Right atrium auricular region (tissue), 2 donors: ENCODE measurements around the gene PAXX. TPM values are rescaled to one million over a fixed set of nuclear protein-coding genes. Genes with fewer than 3 reads are reported as not detected.
A peak's percentile ranks its signal among the peaks of the same experiment; 100 is the strongest.

Source experiments
- DNase-seq: peaks from one replicate; pipeline ENCODE4 v3.0.0-alpha.2; 2019; ENCODE audit warnings: low spot score
- H3K27ac ChIP-seq, 2 donors: fragments of 200-600 bp; sonication (generic); 1 replicate in 1 of 2; 2 replicates in 1 of 2; pipeline ENCODE4 v1.5.1; 2016 to 2019
- H3K27me3 ChIP-seq, 2 donors: fragments of 200-600 bp; sonication (generic); one replicate each; pipeline versions ENCODE4 v1.5.1 to v1.6.0; 2017 to 2019
- H3K36me3 ChIP-seq: fragments of 200-600 bp; sonication (generic); one replicate; pipeline ENCODE4 v1.5.1; 2016
- H3K4me1 ChIP-seq, 2 donors: fragments of 200-600 bp; sonication (generic); one replicate each; pipeline versions ENCODE4 v1.5.1 to v1.6.0; 2017 to 2019
- H3K4me3 ChIP-seq, 2 donors: fragments of 200-600 bp; sonication (generic); 1 replicate in 1 of 2; 2 replicates in 1 of 2; pipeline ENCODE4 v1.5.1; 2017 to 2019; ENCODE audit warnings: mild to moderate bottlenecking in 1 of 2, moderate library complexity in 1 of 2
- H3K9me3 ChIP-seq, 2 donors: fragments of 200-600 bp; sonication (generic); one replicate each; pipeline ENCODE4 v1.5.1; 2019
- total RNA-seq, 2 donors: library from RNA; depleted of rRNA; stranded (reverse); fragments of >200 nt; gene quantifications; one replicate each; pipeline ENCODE4 v1.1.0, GENCODE V29; 2016
- TF ChIP-seq, protein P1 (sequence below), 2 donors: fragments of 200-600 bp; sonication (generic); IDR thresholded peaks; one replicate each; pipeline ENCODE4 v1.5.1; 2019; ENCODE audit warnings: antibody characterized with exemption in 2 of 2

The PAXX gene
- total RNA-seq, 2 donors from 2014 or later, result 27.4 to 37.5 TPM

- Histone ChIP-seq H3K36me3 (no peaks in the 10 kb centered on the region), H3K27me3 (no peaks in the 10 kb centered on the region), H3K4me1 (peaks cover 0 to 55% of the 10 kb centered on the region in 2 donors), H3K27ac (no peak overlapping the region), H3K4me3 (peak overlapping the region in 1 of 2 donors; percentile 33), H3K9me3 (no peaks in the 10 kb centered on the region)
- TF ChIP-seq, protein P1, sequence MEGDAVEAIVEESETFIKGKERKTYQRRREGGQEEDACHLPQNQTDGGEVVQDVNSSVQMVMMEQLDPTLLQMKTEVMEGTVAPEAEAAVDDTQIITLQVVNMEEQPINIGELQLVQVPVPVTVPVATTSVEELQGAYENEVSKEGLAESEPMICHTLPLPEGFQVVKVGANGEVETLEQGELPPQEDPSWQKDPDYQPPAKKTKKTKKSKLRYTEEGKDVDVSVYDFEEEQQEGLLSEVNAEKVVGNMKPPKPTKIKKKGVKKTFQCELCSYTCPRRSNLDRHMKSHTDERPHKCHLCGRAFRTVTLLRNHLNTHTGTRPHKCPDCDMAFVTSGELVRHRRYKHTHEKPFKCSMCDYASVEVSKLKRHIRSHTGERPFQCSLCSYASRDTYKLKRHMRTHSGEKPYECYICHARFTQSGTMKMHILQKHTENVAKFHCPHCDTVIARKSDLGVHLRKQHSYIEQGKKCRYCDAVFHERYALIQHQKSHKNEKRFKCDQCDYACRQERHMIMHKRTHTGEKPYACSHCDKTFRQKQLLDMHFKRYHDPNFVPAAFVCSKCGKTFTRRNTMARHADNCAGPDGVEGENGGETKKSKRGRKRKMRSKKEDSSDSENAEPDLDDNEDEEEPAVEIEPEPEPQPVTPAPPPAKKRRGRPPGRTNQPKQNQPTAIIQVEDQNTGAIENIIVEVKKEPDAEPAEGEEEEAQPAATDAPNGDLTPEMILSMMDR (IDR thresholded peaks at IDR 0.05), result no peak
- DNase-seq, result no peak
Observed at GRCh38 chr9:136994180-136994887, 2.1 kb downstream of the PAXX start.

- no peak overlapping the region for H3K27ac ChIP-seq
- H3K4me1 ChIP-seq, result peaks cover 0 to 55% of the 10 kb centered on the region in 2 donors
- no peaks in the 10 kb centered on the region for H3K36me3 ChIP-seq
- no peak for DNase-seq
- no peaks in the 10 kb centered on the region for H3K27me3 ChIP-seq
- peak overlapping the region in 1 of 2 donors; percentile 33 for H3K4me3 ChIP-seq
- TF ChIP-seq, protein P1 (IDR thresholded peaks at IDR 0.05), result no peak
- no peaks in the 10 kb centered on the region for H3K9me3 ChIP-seq
Observed at GRCh38 chr9:136994888-136995230, 2.6 kb downstream of the PAXX start.

DNA sequence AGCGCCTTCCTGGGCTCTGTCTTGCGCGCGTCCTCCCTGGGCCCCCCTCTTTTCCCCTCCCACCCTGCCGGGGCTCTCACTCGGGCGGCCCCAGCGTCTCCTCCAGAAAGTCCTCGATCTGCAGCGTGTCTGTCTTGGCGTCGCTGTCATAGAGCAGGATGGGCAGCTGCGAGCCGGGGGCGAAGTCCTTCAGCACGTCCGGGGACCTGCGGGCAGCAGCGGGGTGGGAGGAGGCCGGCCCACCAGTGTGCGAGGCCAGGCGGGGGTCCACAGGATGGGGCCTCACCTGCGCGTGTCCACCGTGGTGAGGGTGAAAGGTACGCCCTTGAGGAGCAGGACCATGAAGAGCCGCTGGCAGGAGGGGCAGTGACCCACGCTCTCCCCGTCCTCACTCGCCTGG lies 3.1 kb downstream of the PAXX start:
- H3K27me3 ChIP-seq, result no peaks in the 10 kb centered on the region
- H3K36me3 ChIP-seq, result no peaks in the 10 kb centered on the region
- no peak for DNase-seq
- peaks cover 0 to 55% of the 10 kb centered on the region in 2 donors for H3K4me1 ChIP-seq
- peak overlapping the region in 1 of 2 donors; percentile 33 for H3K4me3 ChIP-seq
- TF ChIP-seq, protein P1 (IDR thresholded peaks at IDR 0.05), result no peak
- H3K27ac ChIP-seq, result no peak overlapping the region
- H3K9me3 ChIP-seq, result no peaks in the 10 kb centered on the region

DNA sequence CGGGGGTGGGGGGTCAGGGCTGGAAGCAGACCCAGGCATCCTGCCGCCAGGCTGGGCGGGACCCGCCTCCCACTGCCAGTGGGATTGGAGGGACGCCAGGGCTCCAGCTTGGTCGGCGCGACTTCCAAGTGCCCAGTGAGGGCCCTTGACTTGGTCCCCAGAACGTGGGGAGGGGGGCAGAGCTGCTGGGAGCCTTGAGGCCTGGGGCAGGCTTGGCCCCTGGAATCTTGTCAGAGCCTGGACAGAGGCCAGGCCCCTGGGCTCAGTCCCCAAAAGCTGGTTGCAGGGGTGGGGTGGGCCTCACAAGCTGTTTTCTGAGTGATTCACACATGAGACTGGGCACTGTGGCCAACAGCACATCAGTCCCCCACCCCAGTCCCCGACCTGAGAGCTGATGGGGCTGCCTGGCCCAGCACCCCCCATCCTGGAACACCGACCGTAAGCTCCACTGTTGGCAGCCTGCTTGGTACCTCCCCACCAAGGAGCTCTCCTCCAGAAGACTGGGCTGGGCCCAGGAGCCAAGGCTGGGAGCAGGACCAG lies 3.6 kb downstream of the PAXX start:
- TF ChIP-seq, protein P1 (IDR thresholded peaks at IDR 0.05), result no peak
- Histone ChIP-seq H3K4me1 (peaks cover 0 to 55% of the 10 kb centered on the region in 2 donors), H3K9me3 (no peaks in the 10 kb centered on the region), H3K4me3 (peak overlapping the region in 1 of 2 donors; percentile 33), H3K36me3 (no peaks in the 10 kb centered on the region), H3K27ac (peak overlapping the region in 1 of 2 donors; percentile 14), H3K27me3 (no peaks in the 10 kb centered on the region)
- no peak for DNase-seq

GRCh38 chr9:136996361-136997292 lies 4.4 kb downstream of the PAXX start, which contains the start of gene CLIC3:
Gene CLIC3 (minus strand): TSS chr9:136996568. CDS start chr9:136996543, 25 bp downstream.
- Histone ChIP-seq H3K36me3 (no peaks in the 10 kb centered on the region), H3K9me3 (no peaks in the 10 kb centered on the region), H3K4me3 (peak within 1 kb of the TSS in 1 of 2 donors; percentile 33), H3K27ac (peak within 1 kb of the TSS in 1 of 2 donors; percentile 14), H3K27me3 (no peaks in the 10 kb centered on the region), H3K4me1 (peaks cover 0 to 52% of the 10 kb centered on the region in 2 donors)
- TF ChIP-seq, protein P1 (IDR thresholded peaks at IDR 0.05), result no peak
- DNase-seq, result no peak
